Effector memory CD4-positive, alpha-beta T cell (primary cell): ENCODE results near the gene PADI1.

Source experiments
- DNase-seq, 3 donors: peaks; one replicate each; pipeline ENCODE4 v3.0.0-alpha.2; 2020
- H3K27ac ChIP-seq: 2 replicates; pipeline ENCODE4 v1.7.0; 2013; ENCODE audit warnings: mild to moderate bottlenecking, low read length, moderate library complexity; ENCODE audit not compliant: insufficient read depth, poor library complexity, severe bottlenecking
- H3K27me3 ChIP-seq: replicated peaks from 2 replicates; pipeline ENCODE4 v1.7.0; 2013; ENCODE audit warnings: mild to moderate bottlenecking, low read length; ENCODE audit not compliant: insufficient read depth, control insufficient read depth, poor library complexity, severe bottlenecking
- H3K36me3 ChIP-seq: 2 replicates; pipeline ENCODE4 v1.7.0; 2013; ENCODE audit warnings: mild to moderate bottlenecking, low read length, moderate library complexity; ENCODE audit not compliant: control insufficient read depth, insufficient read depth
- H3K4me1 ChIP-seq: 2 replicates; pipeline ENCODE4 v1.7.0; 2013; ENCODE audit warnings: low read length, mild to moderate bottlenecking; ENCODE audit not compliant: control insufficient read depth, insufficient read depth, poor library complexity, severe bottlenecking
- H3K4me3 ChIP-seq: 2 replicates; pipeline ENCODE4 v1.7.0; 2013; ENCODE audit warnings: low read length, low read depth, mild to moderate bottlenecking; ENCODE audit not compliant: insufficient read depth, poor library complexity, severe bottlenecking
- H3K9me3 ChIP-seq: 2 replicates; pipeline ENCODE4 v1.7.0; 2013; ENCODE audit warnings: mild to moderate bottlenecking, low read length, moderate library complexity; ENCODE audit not compliant: control insufficient read depth

PADI1 gene

DNA sequence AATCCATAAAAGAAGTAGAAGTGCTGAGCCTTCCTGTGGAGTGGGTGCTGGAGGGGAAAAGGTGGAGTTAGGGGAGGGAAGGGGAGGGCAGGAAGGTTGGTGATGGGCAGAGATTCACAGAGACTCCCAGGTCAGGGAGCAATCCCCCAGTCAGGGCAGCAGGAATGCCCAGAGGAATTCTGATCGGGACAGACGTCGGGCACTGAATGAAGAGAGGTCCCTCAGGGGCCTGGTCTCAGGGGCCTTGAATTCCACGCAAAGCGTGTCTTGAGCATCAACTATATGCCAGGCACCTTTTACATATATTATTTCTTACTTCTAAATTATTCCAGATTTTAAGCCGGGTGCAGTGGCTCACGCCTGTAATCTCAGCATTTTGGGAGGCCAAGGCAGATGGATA, 7.2 kb upstream of the PADI1 start:
- Histone ChIP-seq H3K36me3 (no peaks in the 10 kb centered on the region), H3K4me3 (no peak overlapping the region), H3K9me3 (no peaks in the 10 kb centered on the region), H3K27ac (no peak overlapping the region), H3K27me3 (no peaks in the 10 kb centered on the region), H3K4me1 (peaks cover 14% of the 10 kb centered on the region)
- DNase-seq = no peak

DNA sequence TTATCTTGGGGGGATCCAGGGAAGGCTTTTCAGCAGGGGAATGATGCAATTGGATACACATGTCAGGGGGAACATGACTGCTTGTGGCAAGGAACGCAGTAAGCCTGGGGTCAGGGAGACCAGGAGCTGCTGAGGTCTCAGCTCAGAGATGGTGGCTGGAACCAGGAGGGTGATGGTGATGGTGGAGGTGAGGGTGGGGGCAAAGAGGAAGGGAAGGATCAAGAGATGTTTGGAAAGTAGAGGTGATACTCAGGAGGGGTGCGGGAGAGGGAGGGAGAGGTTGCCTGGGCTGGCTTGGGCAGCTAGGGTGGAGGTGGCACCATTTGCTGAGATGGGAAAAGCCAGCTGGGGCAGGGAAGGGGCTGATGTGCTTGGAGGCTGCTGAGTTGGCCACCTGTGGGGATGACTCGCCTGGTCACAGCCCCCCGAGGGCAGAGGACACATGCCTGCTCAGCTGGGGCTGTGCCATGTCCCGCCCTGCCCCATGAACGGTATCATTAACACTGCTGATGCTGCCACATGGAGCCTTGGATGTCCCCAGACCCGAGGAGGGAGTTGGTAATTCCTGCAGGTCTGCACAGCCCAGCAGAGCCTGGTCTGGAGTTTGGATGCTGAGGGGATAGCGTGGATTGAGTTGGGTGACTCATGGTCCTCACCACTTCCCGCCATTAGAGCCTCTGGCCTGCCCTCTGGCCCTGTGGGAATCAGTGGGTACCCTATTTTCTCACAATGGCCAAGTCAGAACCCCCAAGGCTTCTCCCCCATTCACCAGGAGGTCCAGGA, 6.3 kb upstream of the PADI1 start:
- DNase-seq = no peak
- H3K27me3 ChIP-seq = no peaks in the 10 kb centered on the region
- no peaks in the 10 kb centered on the region for H3K36me3 ChIP-seq
- no peak overlapping the region for H3K27ac ChIP-seq
- peaks cover 14% of the 10 kb centered on the region for H3K4me1 ChIP-seq
- H3K4me3 ChIP-seq = no peak overlapping the region
- H3K9me3 ChIP-seq = no peaks in the 10 kb centered on the region

DNA sequence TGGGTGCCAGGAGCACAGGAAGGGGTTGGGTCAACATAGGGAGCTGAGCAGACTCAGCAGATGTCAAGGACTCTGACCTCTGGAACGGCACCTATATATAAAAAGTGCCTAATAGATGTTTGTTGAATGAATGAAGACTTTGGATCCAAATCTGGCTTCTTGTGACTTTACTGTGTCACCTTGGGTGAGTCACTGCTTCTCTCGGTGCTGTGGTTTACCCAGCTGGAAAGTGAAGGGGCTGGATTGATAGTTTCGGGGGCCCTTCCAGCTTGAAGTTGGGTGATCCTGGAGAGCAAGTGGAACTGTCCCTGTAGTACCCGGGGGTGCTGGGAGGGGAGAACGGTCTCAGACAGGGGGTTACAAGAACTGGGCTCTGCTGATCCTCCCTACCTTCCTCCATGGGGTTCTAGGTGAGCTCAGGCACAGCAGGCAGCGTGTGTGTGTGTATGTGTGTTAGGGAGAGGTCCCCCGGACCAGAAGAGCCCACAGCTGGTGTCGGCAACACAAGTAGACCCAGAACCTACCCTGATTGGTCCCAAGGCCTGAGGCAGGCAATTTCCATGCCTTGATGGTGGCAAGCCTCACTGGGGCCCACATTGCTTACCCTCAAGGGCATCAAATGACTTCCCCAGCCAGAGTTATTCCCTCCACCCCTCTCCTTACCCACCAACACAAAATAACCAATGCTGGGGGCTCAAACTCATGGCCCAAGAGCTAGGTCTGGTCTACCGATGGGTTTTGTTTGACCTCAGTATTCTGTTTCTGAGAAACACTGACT, 5.5 kb upstream of the PADI1 start:
- Histone ChIP-seq H3K36me3 (no peaks in the 10 kb centered on the region), H3K4me3 (no peak overlapping the region), H3K4me1 (peaks cover 14% of the 10 kb centered on the region), H3K27me3 (no peaks in the 10 kb centered on the region), H3K9me3 (no peaks in the 10 kb centered on the region), H3K27ac (no peak overlapping the region)
- no peak for DNase-seq

DNA sequence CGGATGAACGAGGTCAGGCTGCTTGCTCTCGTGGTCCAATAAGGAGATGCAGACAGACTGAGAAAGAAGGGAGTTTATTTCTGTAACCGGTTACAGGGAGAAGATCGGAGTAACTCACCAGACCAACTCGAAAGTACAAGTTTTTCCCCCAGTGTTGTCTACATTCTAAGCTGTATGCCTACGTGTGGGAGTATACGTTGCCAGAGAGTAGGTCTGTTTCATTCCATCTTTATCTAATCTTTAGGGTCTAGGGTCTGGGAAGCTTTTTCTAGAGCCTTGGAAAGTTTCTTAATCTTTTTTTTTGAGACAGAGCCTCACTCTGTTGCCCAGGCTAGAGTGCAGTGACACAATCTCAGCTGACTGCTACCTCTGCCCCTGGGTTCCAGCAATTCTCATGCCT, 4.7 kb upstream of the PADI1 start:
- Histone ChIP-seq H3K27ac (no peak overlapping the region), H3K36me3 (no peaks in the 10 kb centered on the region), H3K4me1 (peaks cover 14% of the 10 kb centered on the region), H3K9me3 (no peaks in the 10 kb centered on the region), H3K27me3 (no peaks in the 10 kb centered on the region), H3K4me3 (no peak overlapping the region)
- DNase-seq = no peak

DNA sequence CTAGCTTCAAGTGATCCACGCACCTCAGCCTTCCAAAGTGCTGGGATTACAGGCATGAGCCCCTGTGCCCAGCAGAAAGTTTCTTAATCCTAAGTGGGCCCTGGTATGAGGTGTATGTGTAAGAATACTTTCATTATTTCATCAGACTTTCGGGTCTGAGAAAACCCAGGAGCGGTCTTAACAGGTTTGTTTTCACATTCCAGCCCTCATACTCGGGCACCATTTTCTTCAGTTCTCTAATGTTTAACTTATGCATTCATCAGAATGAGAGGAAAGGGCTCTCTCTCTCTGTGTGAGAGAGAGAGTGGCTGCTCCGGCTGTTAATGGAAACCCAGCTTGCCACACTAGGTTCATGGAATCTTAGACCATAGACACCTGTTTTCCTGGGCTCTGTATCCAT, 4.2 kb upstream of the PADI1 start:
- no peak overlapping the region for H3K27ac ChIP-seq
- no peak for DNase-seq
- no peaks in the 10 kb centered on the region for H3K36me3 ChIP-seq
- H3K4me1 ChIP-seq = peaks cover 14% of the 10 kb centered on the region
- no peaks in the 10 kb centered on the region for H3K9me3 ChIP-seq
- H3K27me3 ChIP-seq = no peaks in the 10 kb centered on the region
- H3K4me3 ChIP-seq = no peak overlapping the region

DNA sequence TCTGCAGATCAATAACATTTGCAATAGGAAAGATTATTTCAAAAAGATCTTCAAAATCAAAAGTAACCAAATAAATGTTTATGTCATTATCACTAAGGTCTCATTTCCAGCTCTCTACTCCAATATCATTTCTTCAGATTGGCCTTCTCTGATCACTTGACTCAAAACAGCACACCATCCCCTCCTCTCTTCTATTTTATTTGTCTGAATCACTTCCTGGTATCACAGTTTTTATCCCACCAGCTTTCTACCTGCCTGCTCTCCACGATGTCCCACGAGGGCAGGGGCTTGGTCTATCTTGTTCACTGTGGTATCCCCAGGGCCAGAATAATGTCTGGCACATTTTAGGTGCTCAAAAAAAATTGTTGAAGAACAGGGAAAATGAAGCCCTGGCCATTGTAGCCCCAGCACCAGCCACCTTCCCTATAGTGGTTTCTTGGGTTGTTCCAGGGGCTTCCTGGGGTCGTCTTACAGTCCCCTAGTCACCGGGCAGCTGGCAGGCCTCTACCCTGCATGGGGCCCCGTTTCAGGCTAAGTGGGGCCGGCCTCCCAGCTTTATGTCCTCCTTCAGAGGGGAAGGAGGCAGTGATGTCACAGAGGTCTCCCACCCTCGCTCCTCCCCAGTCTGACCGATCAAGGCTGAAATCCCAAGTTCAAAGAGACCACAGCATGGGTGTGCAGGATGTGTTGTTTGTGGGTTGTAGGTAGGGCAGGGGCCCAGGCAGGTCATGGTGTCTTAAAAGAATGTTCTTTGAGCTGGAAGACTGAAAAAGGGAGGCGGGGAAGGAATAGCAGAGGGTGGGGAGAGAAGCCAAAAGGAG, 3.5 kb upstream of the PADI1 start:
- no peaks in the 10 kb centered on the region for H3K27me3 ChIP-seq
- H3K4me3 ChIP-seq = no peak overlapping the region
- peak in 1 of 3 donors; percentile 7 for DNase-seq
- H3K27ac ChIP-seq = no peak overlapping the region
- no peaks in the 10 kb centered on the region for H3K9me3 ChIP-seq
- H3K4me1 ChIP-seq = peaks cover 14% of the 10 kb centered on the region
- H3K36me3 ChIP-seq = no peaks in the 10 kb centered on the region

DNA sequence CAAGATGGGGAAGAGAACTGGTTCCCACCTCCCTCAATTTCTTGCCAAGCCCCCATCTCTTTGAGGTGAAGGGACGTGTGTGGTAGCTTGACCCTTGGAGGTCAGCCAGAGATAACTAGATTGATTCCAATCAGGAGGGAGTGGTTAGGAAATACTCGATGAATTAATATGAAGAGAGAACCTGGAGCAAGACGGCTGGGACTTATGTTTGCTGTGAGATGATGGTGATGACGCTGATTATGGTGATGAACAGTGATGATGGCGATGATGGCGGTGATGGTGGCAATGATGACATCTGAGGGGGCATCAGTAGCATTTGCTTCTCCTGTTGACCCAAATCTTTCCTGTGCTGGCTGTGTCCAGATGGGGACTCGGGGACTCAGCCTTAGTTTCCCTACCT, 724 bp downstream of the PADI1 start:
- no peak for DNase-seq
- peaks cover 21% of the 10 kb centered on the region for H3K4me1 ChIP-seq
- no peak overlapping the region for H3K27ac ChIP-seq
- no peak overlapping the region for H3K4me3 ChIP-seq
- H3K36me3 ChIP-seq = no peaks in the 10 kb centered on the region
- no peaks in the 10 kb centered on the region for H3K9me3 ChIP-seq
- H3K27me3 ChIP-seq = no peaks in the 10 kb centered on the region

DNA sequence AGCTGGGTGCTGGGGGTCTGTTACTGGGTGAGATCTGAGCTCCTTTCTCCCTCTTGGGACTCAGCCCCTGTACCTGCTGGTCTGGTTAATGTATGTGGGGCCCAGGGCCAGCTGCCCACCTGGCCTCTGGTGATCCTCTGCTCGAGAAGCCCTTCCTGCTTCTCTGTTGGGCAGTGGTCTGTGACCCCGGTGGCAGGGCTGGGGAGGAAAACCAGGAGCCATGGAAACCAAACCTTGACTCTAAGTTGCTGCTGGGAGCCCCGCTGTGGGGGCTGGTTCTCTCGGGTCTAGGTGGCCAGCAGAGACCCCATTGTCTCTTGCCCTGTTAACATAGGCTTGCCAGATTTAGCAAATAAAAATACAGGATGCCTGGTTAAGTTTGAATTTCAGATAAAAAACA, 1.3 kb downstream of the PADI1 start:
- peaks cover 16% of the 10 kb centered on the region for H3K4me1 ChIP-seq

DNA sequence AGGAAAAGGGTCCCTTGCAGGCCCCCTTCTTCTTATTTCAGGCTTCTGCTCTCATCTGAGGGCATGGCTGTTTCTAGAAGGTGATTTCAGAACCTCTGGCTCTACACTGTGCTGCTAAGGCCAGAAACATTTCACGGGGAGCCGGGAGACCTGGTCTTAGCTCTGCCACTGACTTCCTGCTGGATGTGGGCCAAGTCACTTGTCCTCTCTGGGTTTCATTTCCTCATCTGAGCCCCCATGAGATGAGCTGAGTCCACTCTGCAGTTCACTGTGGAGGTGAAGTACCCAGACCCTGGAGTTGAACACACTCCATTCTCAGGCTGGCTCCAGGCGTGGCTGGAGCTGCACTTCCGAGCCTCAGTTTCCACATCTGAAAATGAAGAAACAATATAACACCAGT, 2.1 kb downstream of the PADI1 start:
- H3K27me3 ChIP-seq = no peaks in the 10 kb centered on the region
- no peak overlapping the region for H3K4me3 ChIP-seq
- no peaks in the 10 kb centered on the region for H3K9me3 ChIP-seq
- no peak overlapping the region for H3K27ac ChIP-seq
- peaks cover 15% of the 10 kb centered on the region for H3K4me1 ChIP-seq
- no peaks in the 10 kb centered on the region for H3K36me3 ChIP-seq
- no peak for DNase-seq

More for the DNA sequence above, 1.3 kb downstream of the PADI1 start:
- Histone ChIP-seq H3K27ac (no peak overlapping the region), H3K36me3 (no peaks in the 10 kb centered on the region), H3K4me3 (no peak overlapping the region), H3K9me3 (no peaks in the 10 kb centered on the region), H3K27me3 (no peaks in the 10 kb centered on the region)
- no peak for DNase-seq
